HG02623 (cell line): ENCODE results near the gene PET117.
"Not testable (repeated sequence)": the region's sequence is repeated elsewhere in the genome, so short reads cannot be mapped to it uniquely, and the experiment has no call there.

Source experiments
- ATAC-seq: cut with Tn5 transposase; IDR thresholded peaks from one replicate; pipeline ENCODE4 v1.9.1; 2021; ENCODE audit warnings: moderate library complexity; ENCODE audit not compliant: unreplicated experiment

PET117 gene

DNA sequence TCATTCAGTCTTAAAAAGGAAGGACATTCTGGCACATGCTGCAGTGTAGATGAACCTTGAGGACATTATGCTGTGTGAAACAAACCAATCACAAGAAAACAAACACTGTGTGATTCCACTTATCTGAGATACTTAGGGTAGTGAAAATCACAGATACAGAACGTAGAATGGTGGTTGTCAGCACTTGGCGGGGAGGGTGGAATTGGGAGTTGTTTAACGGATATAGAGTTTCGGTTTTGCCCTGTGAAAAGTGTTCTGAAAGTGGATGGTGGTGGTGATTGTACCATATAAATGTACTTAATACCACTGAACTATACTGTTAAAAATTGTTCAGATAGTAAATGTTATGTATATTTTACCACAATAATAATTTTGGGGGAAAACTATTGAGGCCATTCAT is 18.4 kb downstream of the PET117 start:
- ATAC-seq: no peak

DNA sequence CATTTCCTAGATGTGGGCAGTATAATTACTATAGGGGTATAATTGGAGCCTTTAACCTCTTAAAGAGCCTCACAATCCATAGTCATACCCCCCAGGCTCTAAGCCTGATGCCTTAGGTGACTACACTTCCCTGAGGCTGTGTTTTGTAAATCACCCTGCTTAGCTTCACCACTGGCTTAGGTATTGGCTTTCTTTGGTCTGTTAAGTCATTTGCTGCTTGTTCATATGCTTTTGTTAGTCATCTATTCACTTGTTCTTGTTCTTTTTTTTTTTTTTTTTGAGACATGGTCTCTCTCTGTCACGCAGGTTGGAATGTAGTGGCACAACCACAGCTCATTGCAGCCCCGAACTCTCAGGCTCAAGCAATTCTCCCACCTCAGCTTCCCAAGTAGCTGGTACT is 26.7 kb downstream of the PET117 start:
- no peak for ATAC-seq

DNA sequence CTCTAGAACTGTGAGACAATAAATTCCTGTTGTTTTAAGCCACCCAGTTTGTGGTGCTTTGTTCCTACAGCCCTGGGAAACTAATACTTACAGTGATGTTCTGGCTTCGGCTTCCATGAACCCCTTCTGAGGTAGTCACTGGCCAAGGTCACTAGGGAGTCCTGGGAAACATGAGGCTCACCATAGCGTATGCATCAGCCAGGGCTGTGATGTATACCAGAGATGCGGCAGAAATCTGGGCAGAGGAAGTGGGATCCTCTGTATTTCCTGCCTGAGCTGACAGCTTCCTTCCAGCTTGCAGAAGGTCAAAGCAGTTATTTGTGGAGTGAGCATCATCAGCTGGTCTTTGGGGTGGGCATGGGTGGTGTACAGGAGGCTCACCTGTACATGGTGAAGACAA is 27.9 kb downstream of the PET117 start:
- no peak for ATAC-seq

DNA sequence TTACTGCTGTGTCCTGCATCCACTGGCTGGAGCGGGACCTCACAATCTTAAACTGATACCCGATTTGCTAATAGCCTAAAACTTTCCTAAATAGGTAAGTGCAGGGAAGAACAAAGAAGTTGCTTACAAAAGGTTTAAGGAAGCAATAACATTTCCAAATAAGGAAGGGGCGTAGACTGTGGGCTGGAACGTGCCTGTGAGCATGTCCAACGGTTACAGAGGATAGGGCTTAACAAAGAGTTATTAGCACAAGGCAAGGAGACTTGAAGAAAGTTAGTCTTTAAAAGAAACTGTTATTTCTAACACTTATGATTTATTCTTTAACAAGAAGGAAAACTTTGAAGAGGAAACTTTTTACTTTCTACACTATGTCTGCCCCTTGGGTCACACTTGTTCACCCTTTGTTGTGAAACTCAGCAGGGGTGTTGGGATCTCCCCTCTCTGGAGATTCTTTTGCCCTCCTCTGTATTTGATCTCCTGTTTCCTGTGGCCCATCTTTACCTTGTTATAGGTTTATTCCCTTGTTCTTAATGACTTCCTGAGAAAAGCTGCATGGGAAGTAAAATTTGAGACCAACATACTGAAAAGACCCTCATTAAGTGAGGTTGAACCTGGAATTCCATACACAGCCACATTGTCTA is 28.7 kb downstream of the PET117 start:
- ATAC-seq: no peak

DNA sequence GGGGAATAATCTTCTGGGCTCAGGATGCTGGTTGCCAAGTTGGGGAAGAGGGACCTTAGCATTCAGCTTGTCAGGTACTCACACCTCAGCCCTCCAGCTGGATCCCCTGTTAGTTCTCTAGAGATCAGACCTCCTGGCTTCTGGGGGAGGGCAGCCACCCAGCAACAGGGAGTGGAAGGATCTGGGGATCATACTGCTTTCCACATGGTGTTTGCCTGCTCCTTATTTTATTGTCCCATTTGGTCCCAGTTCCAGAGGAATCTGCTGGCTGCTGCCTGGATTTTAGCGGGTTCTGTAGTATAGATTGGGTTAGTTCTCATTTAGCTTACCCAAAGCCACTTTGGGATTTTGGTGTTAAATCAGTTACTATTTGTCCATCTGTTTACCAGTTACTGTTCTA is 29.3 kb downstream of the PET117 start:
- ATAC-seq: no peak

DNA sequence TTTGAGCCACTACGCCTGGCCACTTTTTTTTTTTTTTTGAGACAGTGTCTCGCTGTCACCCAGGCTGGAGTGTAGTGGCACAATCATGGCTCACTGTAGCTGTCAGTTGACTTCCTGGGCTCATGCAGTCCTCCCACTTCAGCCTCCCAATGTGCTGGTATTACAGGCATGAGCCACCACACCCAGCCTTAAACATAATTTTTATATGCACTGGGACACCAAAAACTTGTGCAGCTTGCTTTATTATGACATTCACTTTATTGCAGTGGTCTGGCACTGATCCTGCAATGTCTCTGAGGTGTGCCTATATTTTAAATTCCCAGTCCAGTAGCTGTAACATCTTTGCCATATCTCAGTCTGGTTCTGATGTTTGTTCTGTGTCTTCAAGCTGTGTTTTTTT is 34.7 kb downstream of the PET117 start:
- no peak for ATAC-seq

DNA sequence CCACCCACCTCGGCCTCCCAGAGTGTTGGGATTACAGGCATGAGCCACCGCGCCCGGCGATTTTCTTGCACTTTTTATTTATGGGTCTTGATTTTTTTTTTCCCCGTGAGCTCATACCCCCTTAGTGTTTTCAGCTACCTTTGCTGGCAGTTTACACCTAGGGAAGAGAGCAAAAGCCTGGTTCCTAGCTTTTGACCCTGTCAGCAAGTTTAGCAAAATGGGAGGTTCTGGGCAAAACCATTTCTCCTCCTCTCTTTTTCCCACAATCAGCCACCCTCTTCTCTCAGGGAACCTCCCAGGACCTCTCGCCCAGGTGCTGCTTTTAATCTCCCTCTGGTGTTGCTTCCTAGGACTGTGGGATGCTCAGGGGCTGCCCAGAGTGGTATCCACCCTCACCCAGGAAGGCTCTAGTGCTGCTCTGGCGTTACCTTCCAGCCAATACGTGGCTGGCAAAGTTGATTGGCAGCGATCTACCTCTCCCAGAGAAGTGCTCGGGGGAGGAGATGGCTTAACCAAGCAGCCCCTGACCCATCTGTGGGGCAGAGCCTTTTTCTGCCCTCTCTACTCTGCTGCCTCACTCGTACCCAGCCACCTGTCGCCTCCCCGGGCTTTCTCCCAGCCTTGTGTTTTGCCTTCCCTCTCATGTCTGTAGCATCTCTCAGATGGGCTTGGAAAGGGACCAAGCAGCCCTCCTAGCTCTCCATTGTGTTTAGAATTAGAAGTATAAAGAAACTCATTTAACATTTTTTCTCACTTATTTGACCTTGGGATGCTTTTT is 37.4 kb downstream of the PET117 start:
- ATAC-seq: no peak

DNA sequence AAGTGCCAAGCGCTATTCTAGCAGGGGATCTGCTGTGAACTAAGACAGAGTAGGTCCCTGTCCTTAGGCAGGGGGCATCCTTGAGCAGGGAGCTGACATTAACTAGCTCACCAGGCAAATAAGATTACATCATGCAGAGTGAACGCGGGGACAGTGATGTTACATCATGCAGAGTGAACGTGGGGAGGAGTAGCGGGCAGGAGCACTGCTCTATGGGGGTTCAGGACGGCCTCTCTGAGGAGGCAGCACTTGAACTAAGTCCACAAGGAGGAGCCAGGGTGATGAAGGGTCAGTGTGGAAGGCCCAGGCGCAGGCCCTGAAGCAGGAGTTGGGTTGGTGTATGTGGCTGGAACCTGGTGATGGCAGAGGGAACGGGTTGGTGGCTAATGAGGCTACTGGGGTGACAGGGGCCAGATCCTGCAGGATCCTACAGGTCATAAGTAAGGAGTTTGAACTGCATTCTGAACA is 38.7 kb downstream of the PET117 start:
- ATAC-seq: no peak

DNA sequence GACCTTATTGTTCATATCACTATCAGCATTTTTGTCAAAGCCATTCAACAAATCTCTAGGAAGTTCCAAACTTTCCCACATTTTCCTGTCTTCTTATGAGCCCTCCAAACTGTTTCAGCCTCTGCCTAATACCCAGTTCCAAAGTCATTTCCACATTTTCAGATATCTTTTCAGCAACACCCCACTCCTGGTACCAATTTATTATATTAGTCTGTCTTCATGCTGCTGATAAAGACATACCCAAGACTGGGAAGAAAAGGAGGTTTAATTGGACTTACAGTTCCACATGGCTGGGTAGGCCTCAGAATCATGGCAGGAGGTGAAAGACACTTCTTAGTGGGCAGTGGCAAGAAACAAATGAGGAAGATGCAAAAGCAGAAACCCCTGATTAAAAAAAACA is 42.7 kb downstream of the PET117 start:
- not testable (repeated sequence) for ATAC-seq

DNA sequence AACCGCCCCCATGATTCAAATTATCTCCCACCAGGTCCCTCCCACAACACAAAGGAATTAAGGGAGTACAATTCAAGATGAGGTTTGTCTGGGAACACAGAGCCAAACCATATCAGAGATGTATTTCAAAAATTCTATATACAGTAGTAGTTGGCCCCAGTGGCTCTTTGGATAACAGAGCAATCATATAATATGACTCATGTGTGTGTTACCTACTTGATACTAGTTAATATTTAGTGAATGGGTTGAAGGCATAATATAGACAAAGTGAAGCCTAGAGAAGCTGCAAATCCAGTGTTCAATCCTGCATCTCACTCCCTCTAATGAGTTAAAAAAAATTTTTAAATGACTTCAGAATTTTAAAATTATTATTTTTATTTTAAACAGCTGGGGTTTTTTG is 43.2 kb downstream of the PET117 start:
- ATAC-seq: no peak

DNA sequence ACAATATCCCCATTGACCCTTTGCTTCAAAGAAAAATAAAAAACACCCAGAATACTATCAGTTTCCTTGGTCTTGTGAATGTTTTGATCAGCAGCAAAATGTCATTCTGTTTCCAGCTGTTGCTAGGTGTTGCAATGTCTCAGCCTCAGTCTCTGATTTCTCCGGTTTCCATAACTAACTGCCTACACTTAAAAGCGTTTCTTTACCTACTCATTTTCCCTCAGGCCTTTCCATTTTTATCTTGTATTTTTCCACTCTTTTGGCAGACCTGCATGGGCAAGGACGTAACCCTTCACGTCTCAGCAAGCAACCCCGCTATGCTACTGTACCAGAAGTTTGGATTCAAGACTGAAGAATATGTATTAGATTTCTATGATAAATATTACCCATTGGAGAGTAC is 49.4 kb downstream of the PET117 start:
- ATAC-seq: no peak

DNA sequence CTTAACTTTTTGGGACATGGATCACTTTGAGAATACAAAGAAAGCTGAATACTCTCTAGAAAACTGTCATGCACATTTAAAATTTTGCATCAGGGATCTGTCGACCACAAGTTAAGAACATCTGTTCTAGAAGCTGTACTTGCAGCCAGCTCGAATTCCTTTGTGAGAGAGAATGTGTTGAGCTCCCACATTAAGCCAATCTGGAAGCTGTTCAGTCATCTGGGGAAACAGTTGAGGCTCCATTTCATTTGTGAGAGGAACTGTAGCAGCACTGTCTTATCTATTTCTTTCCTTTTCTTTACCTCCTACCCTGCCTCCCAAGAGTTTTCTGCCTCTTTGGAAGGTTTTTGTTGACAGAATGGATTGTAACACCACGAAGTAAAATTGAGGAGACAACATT is 50.8 kb downstream of the PET117 start:
- ATAC-seq: no peak

DNA sequence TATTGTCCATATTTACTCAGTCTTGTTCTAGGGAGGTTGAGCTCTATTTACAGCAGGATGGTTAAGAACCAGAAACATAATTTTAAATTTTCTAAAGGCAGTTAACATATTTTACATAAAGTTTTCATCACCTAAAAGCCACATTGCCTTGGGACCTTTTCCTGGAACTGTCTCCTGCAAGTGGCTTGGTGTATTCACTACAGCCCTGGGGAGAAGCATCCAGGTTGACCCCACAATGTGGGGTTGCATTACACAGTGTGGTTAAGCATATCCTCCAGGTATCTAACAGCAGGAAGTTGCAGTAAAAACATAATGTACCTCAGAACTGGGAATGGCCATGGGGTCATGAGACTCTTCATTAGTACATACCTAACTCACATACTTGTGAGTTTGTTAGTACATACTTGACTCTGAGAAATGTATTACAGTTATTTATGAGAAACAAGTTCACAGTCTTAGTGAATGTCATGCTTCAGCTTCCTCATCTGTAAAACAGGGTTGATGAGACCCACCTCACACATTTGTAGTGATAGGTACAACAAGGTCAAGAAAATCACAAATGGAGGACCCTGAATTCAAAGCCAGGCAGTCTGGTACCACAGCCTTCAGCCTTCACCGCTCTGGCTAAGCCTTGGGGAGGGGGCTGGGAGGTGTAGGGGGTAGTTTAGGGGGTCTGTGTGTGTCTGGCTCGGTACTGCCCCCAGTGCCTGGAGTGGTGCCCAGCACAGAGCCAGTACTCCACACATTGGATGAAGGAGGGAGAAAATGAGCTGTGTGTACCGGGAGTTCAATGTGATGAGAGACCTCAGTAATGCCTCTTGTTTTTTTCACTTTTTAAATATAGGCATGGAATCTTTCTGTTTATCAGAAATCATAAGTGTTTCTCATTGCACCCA is 52.9 kb downstream of the PET117 start:
- ATAC-seq: no peak

DNA sequence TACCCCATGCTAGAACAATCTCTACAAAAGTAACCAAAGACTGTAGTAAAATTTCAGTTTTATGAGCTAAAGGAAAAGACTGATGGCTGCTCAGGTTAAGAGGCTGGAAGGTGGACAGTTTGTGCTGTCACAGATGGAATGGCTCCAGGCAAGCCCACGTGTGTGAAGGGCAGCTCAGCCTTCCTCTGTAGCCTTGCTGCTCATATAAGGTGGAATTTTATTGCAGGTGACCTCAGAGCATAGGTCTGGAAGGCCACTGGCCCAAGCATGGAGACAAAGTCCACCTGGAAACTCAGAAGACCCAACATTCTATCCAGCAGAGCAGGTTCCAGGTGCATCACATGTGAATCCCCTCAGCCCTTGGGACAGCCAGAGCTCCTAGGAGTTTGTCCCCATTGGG is 53.6 kb downstream of the PET117 start:
- ATAC-seq: no peak
